Fibroblast of skin of right quadriceps (primary cell): Measurements from ENCODE around the gene SCCPDH.
"Not testable (repeated sequence)": the region's sequence is repeated elsewhere in the genome, so short reads cannot be mapped to it uniquely, and the experiment has no call there.

Experiments used
- DNase-seq: peaks from one replicate; pipeline ENCODE4 v3.0.0-alpha.2; 2013

Gene SCCPDH

DNA sequence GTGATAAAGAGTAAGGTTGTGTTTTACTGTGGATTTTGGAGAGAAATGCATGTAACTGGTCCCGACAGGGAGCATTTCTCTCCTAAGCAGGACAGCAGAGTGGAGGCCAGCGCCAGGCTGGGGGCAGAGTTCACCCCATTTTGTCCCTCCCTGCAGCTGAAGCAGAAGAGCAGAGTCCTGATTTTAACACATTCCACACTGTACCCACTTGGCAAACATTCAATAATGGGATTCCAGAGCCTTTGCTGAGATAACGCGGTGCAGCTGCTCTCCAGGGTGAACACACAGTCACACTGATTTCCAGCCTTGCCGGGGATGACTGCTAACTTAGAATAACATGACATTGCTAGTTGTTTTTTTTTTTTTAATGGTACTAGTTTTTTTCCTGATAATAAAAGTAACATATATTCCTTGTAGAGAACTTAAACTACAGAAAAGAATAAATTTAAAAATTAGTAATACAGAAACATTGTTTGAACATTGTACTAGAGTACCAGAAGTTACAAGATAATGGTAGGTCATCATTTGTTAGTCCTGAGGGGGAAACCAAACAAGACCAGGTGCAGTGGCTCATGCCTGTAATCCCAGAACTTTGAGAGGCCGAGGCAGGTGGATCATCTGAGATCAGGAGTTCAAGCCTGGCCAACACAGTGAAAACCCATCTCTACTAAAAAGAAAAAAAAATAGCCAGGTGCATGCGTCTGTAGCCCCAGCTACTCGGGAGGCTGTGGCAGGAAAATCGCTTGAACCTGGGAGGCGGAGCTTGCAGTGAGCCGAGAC, 77.2 kb downstream of the SCCPDH start:
- no peak for DNase-seq

DNA sequence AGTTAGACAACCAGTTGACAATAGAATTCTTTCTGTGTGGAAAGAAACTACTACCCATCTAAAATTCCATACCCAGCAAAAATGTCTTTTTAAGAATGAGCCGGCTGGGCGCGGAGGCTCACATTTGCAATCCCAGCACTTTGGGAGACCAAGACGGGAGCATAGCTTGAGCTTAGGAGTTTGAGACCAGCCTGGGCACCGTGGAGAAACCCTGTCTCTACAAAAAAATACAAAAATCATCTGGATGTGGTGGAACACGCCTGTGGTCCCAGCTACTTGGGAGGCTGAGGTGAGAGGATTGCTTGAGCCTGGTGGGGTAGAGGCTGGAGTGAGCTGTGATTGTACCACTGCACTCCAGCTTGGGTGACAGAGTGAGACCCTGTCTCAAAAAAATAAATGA, 79.2 kb downstream of the SCCPDH start:
- no peak for DNase-seq

DNA sequence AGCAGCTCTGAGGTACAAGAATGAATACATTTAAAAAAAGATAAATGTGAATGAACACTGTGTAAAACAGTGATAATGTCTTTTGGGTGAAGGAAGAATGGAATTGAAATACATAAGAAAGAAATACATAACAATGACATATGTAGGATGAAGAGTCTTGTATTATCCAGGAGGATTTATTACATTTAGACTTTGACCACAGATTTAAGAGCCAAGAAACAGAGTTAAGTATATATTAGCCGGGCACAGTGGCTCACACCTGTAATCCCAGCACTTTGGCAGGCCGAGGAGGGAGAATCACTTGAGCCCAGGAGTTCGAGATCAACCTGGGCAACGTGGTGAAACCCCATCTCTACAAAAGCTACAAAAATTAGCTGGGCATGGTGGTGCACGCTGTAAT, 79.7 kb downstream of the SCCPDH start:
- DNase-seq: no peak

- no peak for DNase-seq
Observed at GRCh38 chr1:246805135-246805716, 81.0 kb downstream of the SCCPDH start.

DNA sequence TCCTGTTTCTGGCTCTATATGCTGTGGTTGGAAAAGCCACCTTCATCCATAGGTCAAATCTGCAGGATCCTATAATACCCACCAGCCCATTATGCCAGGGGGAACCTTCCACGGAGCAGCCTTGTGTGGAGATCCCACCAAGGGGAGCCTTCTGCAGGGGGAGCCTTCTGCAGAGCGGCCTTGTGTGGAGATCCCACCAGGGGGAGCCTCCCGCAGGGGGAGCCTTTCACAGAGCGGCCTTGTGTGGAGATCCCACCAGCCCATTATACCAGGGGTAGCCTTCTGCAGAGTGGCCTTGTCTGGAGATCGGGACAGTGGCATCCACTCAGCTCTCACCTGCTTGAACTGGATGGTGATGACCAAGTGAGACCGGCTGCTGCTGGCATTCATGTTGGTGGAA, 85.3 kb downstream of the SCCPDH start:
- no peak for DNase-seq

DNA sequence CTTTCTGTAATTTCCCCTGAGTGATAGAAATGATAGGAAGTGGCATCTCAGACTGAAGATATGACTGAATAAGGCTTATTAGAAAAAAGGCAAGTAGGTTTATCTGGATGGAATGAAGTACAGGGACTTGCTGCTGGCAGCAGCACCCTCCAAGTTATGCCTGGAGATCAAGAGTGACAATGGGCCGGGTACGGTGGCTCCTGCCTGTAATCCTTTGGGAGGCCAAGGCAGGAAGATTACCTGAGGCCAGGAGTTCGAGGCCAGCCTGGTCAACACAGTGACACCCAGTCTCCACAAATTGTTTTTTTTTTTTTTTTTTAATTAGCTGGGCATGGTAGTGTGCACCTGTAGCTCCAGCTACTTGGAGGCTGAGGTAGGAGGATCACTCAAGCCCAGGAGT, 87.8 kb downstream of the SCCPDH start:
- DNase-seq: no peak

GRCh38 chr1:246813325-246813724, 89.1 kb downstream of the SCCPDH start:
- not testable (repeated sequence) for DNase-seq

- no peak for DNase-seq
Observed at GRCh38 chr1:246814890-246815289, 90.7 kb downstream of the SCCPDH start.

GRCh38 chr1:246815693-246816270, 91.6 kb downstream of the SCCPDH start:
- no peak for DNase-seq
